Endodermal cell (in vitro differentiated cells): ENCODE measurements around the gene FOXM1. TPM values are rescaled to one million over a fixed set of nuclear protein-coding genes. Genes with fewer than 3 reads are reported as not detected.

Source experiments
- DNase-seq: peaks from one replicate; pipeline ENCODE4 v3.0.0-alpha.2; 2017
- H3K27ac ChIP-seq: 2 replicates; pipeline ENCODE4 v1.5.1; 2013; ENCODE audit warnings: mild to moderate bottlenecking, low read depth, low read length, moderate library complexity
- H3K27me3 ChIP-seq: 2 replicates; pipeline ENCODE4 v1.6.1; 2013; ENCODE audit warnings: mild to moderate bottlenecking, low read length, moderate library complexity; ENCODE audit not compliant: insufficient read depth, control insufficient read depth, poor library complexity, severe bottlenecking
- H3K36me3 ChIP-seq: 2 replicates; pipeline ENCODE4 v1.7.0; 2013; ENCODE audit warnings: mild to moderate bottlenecking, low read length, moderate library complexity; ENCODE audit not compliant: control insufficient read depth, insufficient read depth
- H3K4me1 ChIP-seq: one replicate; pipeline ENCODE4 v1.7.0; 2013; ENCODE audit warnings: low read length; ENCODE audit not compliant: control insufficient read depth, insufficient read depth
- H3K4me3 ChIP-seq: 2 replicates; pipeline ENCODE4 v1.5.1; 2013; ENCODE audit warnings: mild to moderate bottlenecking, low read length, moderate library complexity
- H3K9ac ChIP-seq: 2 replicates; pipeline ENCODE4 v1.6.1; 2013; ENCODE audit warnings: mild to moderate bottlenecking, low read length, moderate library complexity; ENCODE audit not compliant: poor library complexity, severe bottlenecking; ENCODE audit errors: extremely low read depth
- H3K9me3 ChIP-seq: 2 replicates; pipeline ENCODE4 v1.6.1; 2013; ENCODE audit warnings: mild to moderate bottlenecking, low read length, moderate library complexity; ENCODE audit not compliant: control insufficient read depth
- H3K27ac Mint-ChIP-seq: 2 replicates; pipeline ENCODE4 v1.8.0; 2020; ENCODE audit warnings: mixed read lengths
- H3K27me3 Mint-ChIP-seq: 2 replicates; pipeline ENCODE4 v1.8.0; 2021; ENCODE audit warnings: mild to moderate bottlenecking, mixed read lengths; ENCODE audit not compliant: insufficient read depth
- H3K36me3 Mint-ChIP-seq: 2 replicates; pipeline ENCODE4 v1.8.0; 2020; ENCODE audit warnings: low read depth, mixed read lengths
- H3K4me1 Mint-ChIP-seq: 2 replicates; pipeline ENCODE4 v1.8.0; 2020; ENCODE audit warnings: mixed read lengths
- H3K4me3 Mint-ChIP-seq: 2 replicates; pipeline ENCODE4 v1.8.0; 2020; ENCODE audit warnings: mild to moderate bottlenecking, moderate library complexity, mixed read lengths
- H3K9me3 Mint-ChIP-seq: 2 replicates; pipeline ENCODE4 v1.8.0; 2020; ENCODE audit warnings: mild to moderate bottlenecking, mixed read lengths
- CTCF ChIP-seq: fragments of 200-600 bp; sonication (generic); conservative IDR thresholded peaks from 2 replicates; pipeline ENCODE4 v1.5.0; 2021; ENCODE audit warnings: antibody characterized with exemption, mild to moderate bottlenecking
- WGBS, 2 experiments: methylation state at CpG; one replicate each; pipeline versions ENCODE4 v1.1.5 to v1.1.7; 2013; ENCODE audit warnings: missing lambda C conversion rate in 2 of 2, mixed read lengths in 1 of 2; ENCODE audit not compliant: insufficient coverage in 1 of 2, insufficient read length in 1 of 2; 5-methylcytosine and 5-hydroxymethylcytosine counted together
- total RNA-seq, 2 donors: library from RNA; stranded (reverse); fragmentation: NEBNext Ultra II Directional in 1 of 2; extraction: Animal tissue kit (Norgen Biotek cat#: 25700) in 1 of 2; gene quantifications; 2 replicates in 1 of 2; 3 replicates in 1 of 2; pipeline ENCODE4 v1.2.1, GENCODE V29; 2021

The FOXM1 gene
- total RNA-seq, 2 donors from 2014 or later = 93.9 to 147 TPM

- Mint-ChIP-seq H3K36me3 (peaks cover 73% of the 10 kb centered on the region), H3K4me1 (no peaks in the 10 kb centered on the region), H3K9me3 (peaks cover 2% of the 10 kb centered on the region), H3K4me3 (no peak overlapping the region), H3K27me3 (no peaks in the 10 kb centered on the region), H3K27ac (no peak overlapping the region)
- Histone ChIP-seq H3K4me1 (no peaks in the 10 kb centered on the region), H3K27ac (no peak overlapping the region), H3K36me3 (peaks cover 65% of the 10 kb centered on the region), H3K9ac (no peak overlapping the region), H3K9me3 (no peaks in the 10 kb centered on the region), H3K4me3 (no peak overlapping the region), H3K27me3 (no peaks in the 10 kb centered on the region)
- WGBS, 2 experiments = 95 to 97% methylated on average over 3 of the region's 3 CpGs
- DNase-seq = no peak
- no peak for TF ChIP-seq CTCF
Observed at GRCh38 chr12:2924019-2924418, 47.0 kb upstream of the FOXM1 start.

GRCh38 chr12:2923057-2923456, 46.1 kb upstream of the FOXM1 start:
- no peak overlapping the region for H3K27ac ChIP-seq
- H3K27ac Mint-ChIP-seq = no peak overlapping the region
- H3K9me3 Mint-ChIP-seq = peaks cover 2% of the 10 kb centered on the region
- no peaks in the 10 kb centered on the region for H3K9me3 ChIP-seq
- no peak overlapping the region for H3K4me3 Mint-ChIP-seq
- H3K27me3 Mint-ChIP-seq = no peaks in the 10 kb centered on the region
- H3K9ac ChIP-seq = no peak overlapping the region
- no peak overlapping the region for H3K4me3 ChIP-seq
- H3K36me3 Mint-ChIP-seq = peaks cover 69% of the 10 kb centered on the region
- no peaks in the 10 kb centered on the region for H3K4me1 ChIP-seq
- no peaks in the 10 kb centered on the region for H3K27me3 ChIP-seq
- peaks cover 64% of the 10 kb centered on the region for H3K36me3 ChIP-seq
- no peak for DNase-seq
- H3K4me1 Mint-ChIP-seq = no peaks in the 10 kb centered on the region
- no peak for TF ChIP-seq CTCF
- WGBS, 2 experiments = 95 to 98% methylated on average over 7 to 9 of the region's 9 CpGs

GRCh38 chr12:2922329-2922728, 45.4 kb upstream of the FOXM1 start:
- H3K9ac ChIP-seq = no peak overlapping the region
- Mint-ChIP-seq H3K36me3 (peaks cover 64% of the 10 kb centered on the region), H3K4me3 (no peak overlapping the region), H3K4me1 (no peaks in the 10 kb centered on the region), H3K27me3 (no peaks in the 10 kb centered on the region), H3K27ac (peak overlapping the region; percentile 77), H3K9me3 (peaks cover 2% of the 10 kb centered on the region)
- no peak overlapping the region for H3K4me3 ChIP-seq
- H3K9me3 ChIP-seq = no peaks in the 10 kb centered on the region
- peaks cover 59% of the 10 kb centered on the region for H3K36me3 ChIP-seq
- no peak overlapping the region for H3K27ac ChIP-seq
- H3K4me1 ChIP-seq = no peaks in the 10 kb centered on the region
- TF ChIP-seq CTCF = no peak
- no peak for DNase-seq
- H3K27me3 ChIP-seq = no peaks in the 10 kb centered on the region
- WGBS, 2 experiments = 75 to 91% methylated on average over 2 of the region's 2 CpGs
